H4 (cell line): ENCODE results near the gene SPSB3. TPM values are rescaled to one million over a fixed set of nuclear protein-coding genes. Genes with fewer than 3 reads are reported as not detected.

ENCODE experiments used
- DNase-seq: peaks from one replicate; pipeline ENCODE4 v3.0.0-alpha.2; 2015; ENCODE audit warnings: low spot score
- total RNA-seq: library from RNA; depleted of rRNA; stranded (reverse); fragments of >200 nt; shearing (Covaris generic); gene quantifications from 2 replicates; pipeline ENCODE4 v1.2.3, GENCODE V29; 2014

The SPSB3 gene
- total RNA-seq, 1 experiment from 2014 or later = 20.1 TPM

DNA sequence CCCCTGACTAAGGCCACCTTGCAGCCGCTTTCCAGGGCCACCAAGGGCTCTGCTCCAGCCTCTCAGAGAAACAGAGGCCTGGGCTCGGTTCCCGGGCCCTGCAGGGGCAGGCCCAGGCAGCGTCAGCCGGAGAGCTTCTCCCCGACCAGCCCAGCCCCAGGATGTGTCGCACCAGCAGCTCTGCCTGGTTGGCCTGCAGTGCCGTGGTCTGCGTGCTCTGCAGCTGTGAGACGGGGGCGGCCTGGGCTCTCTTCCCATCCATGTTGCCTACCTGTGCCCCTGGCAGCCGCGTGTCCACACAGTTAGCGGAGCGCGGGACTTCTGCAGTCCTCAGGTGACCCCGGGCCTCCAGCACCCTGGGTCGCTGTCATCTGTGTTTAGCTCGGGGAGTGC, 6.3 kb upstream of the SPSB3 start:
- no peak for DNase-seq

- DNase-seq = no peak
These were observed 5.8 kb upstream of the SPSB3 start for GRCh38 chr16:1788095-1788707.

DNA sequence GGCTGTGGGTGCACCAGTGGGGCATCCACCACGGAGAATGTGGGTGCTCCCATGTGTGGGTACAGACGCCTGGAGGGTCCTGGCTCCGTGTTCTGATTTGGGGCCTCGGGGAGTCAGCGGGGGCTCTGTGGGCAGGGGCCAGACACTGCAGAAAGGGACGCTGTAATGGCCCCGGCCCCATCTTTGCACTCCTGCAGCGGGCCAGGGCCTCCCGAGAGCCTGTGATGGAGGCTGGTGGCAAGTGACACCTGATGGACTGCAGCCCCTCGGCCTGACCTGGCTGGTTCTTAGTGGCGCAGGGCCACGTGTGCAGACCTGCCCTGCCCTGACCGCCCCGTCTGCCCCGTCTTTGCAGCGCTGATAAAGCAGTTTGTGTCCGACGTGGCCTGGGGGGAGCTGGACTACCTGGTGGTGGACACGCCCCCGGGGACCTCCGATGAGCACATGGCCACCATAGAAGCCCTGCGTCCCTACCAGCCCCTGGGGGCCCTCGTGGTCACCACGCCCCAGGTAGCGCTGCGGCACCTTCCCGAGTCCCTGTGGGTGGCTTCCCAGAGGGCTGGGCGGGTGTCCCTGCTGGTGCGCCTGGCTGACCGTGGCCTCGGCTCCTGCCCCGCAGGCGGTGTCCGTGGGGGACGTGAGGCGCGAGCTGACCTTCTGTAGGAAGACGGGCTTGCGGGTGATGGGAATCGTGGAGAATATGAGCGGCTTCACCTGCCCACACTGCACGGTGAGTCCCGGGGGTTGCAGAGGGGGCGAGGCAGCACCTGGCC, 5.1 kb upstream of the SPSB3 start:
- DNase-seq = no peak

DNA sequence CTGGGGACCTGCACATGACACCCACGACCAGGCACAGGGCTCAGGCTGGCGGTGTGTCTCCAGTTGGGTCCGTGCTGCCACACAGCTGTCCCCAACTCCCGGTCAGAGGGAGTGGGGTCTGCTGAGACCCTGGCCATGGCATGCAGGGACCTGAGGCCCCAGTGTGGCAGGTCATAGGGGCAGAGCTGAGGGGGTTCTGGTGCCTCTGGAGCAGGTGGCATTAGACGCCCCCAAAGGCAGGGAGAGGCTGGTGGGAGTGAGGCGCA, 4.6 kb upstream of the SPSB3 start:
- no peak for DNase-seq

GRCh38 chr16:1786242-1787055, 4.1 kb upstream of the SPSB3 start:
- DNase-seq = no peak

DNA sequence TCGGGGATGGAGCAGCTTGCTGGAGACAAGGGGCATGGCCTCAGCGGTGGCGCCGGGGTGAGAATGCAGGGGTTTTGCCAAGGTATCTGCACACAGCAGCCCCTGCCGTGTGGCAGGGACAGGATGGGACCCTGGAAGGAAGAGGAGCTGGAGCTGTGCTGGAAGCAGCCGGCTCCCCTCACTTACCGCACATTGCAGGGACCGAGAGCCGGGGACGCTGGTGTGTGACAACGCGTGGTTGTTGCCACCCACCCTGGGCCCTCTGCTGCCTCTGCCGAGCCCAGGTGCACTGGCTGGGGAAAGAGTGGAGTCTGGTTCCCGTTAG, 3.4 kb upstream of the SPSB3 start:
- DNase-seq = no peak

DNA sequence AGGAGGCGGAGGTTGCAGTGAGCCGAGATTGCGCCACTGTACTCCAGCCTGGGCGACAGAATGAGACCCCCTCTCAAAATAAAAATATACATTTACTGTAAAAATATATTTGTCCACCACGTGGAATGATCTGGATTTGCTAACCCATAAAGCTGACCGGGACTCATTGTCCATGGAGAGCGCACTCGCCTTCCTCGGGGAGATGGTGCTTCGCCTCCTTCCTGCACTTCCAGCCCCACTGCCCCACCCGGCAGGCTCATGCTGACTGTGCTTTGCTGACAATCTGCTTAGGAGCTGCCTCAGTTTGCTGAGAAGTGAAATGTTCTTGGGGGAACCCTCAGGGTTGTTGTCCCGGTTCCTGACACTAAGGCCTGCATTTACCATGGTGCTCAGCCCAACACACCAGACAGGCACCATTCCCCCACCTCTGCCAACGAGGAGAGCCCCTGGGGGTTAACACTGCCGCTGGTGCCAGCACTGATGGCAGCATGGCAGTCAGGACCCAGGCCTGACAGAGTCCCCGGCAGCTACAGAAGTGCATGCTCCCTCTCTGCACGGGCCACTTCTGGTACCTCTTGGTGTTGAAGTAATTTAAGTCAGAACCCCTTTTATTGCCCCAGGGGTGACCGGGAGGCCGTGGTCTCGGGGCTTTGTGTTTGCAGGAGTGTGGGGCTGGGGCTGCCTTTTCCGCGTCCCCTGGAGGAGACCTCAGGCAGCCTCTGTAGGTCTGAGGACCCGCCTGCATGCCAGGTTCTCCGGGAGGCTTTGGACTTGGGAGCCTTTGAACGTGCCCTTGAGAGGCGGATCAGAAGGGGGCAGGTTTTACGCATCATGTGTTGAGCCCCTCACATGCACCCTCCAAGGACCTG, 2.8 kb upstream of the SPSB3 start:
- DNase-seq = no peak

GRCh38 chr16:1781758-1782407, 488 bp downstream of the SPSB3 start:
- DNase-seq = no peak

DNA sequence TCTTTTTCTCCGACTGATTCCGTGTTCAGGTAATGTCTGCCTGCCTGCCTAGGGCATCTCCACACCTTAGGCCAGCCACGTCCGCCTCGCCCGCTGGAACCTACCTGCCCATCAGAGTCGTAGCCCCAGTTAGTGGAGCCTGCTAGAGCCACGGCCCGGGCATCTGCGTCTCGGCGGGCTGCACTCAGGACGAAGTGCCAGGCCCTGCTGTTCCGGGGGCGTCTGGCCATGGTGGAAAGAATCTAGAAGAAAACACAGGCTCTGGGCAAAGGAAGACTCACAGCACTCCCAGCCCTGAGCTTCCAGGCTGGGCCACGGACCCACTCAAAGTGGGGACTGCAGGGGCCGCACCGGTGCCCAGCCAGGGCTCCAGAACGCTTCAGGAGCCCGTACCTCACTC, 1.1 kb downstream of the SPSB3 start:
- DNase-seq = no peak

DNA sequence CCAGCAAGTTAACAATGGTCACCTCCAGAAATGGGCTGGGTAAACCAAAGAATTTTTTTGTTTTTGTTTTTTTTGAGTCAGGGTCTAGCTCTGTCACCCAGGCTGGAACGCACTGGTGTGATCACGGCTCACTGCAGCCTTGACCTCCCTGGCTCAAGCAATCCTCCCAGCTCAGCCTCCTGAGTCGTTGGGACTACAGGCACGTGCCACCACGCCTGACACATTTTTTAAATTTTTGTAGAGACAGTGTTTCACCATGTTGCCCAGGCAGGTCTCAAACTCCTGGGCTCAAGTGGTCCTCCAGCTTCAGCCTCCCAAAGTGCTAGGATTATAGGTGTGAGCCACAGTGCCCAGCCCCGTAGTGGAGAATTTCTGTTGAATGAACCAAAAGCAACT, 1.7 kb downstream of the SPSB3 start:
- DNase-seq = no peak

DNA sequence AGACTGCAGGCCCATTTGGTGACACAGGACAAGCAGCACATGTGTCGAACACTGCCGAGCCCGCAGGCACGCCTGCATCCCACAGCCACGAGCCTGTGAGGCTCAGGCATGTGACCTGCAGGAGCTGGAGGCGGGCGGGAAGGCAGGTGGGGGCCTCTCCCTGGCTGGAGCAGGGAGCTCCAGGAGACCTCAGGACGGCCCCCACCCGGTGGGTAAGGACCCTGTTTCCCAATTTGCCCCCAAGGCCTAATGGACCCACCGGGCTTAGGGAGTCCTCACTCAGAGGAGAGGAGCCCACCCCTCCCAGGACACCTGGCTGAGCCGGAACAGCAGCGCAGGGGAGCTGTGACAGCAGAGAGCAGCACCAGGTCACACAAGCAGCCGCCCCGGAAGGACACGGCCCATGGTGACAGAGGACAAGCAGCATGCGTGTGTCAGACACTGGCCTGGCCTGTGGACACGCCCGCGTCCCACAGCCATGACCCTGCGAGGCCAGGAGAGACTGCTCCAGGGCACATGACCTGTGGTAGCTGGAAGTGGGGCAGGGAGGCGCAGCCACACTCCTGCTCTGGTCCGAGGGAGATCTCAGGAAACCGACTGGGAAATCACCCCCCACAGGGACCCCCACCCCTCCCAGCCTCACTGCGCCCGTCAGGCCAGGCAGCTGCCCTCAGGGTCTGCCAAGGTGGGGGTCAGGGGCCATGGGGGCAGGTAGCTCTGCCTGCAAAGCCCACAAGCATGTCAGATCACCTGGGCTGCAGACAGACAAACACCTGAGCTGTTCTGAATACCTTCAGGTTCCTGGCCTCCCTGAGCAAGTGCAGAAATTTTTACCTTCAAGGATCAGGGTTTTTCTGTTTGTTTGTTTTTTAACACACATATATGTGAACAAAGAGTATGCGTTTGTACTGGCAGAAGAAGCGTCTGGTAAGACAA, 2.4 kb downstream of the SPSB3 start:
- DNase-seq = no peak

- DNase-seq = no peak
These were observed 3.1 kb downstream of the SPSB3 start for GRCh38 chr16:1779234-1779701.

GRCh38 chr16:1778200-1779179, 3.9 kb downstream of the SPSB3 start:
- no peak for DNase-seq

DNA sequence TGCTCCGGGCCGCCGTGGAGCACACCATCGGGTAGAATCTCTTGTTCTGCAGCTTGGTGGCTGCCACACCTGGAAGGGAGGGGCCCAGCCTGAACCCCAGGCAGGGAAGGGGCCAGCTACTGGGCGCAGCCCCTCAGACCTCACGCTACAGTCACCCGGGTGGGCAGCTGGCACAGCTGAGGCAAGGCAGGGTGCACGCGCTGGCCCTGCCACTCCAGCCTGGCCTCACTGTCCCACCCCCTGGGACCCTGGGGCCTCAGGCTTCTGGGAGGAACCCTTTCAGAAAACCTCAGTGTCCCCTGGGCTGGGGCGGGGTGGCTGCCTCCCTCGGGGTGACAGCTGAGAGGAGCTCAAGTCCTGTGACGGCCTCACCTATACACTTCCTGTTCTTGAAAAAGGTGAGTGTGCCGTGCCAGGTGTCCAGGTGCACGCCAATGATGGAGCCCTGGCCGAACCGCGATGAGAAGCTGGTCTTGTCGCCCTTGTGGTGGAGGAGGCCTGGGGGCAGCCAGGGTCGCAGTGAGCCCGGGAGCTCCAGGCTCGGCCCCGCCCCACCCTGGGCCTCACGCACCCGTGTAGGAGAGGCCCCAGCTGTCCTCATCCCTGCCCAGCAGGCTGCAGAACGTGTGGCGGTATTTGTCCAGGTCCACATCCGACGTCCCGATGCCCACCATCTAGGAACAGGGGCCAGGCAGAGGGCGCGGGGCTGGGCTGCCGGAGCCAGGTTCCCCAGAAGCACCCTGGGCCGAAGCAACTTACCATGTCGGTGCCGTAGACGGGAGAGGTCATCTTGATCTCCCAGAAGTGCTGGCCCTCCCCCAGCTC, 4.8 kb downstream of the SPSB3 start:
- DNase-seq = no peak

DNA sequence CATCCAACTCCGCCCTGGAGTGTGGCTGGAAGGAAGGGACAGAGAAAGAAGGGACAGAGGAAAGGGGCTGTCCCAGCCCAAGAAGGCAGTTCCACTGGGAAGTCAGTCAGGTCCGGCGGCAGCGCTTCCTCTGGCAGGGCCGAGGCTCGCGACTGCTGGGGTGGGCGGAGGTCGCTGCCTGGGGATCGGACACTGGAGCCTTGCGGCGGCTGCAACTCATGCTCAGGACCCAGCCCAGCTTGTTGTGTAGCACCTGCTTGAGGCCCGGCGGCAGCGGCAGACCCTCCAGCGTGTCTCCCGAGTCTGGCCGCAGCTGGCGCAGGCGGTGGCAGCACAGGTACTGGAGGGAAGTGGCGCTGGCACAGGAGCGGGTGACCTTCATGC, 5.4 kb downstream of the SPSB3 start:
- DNase-seq = no peak

DNA sequence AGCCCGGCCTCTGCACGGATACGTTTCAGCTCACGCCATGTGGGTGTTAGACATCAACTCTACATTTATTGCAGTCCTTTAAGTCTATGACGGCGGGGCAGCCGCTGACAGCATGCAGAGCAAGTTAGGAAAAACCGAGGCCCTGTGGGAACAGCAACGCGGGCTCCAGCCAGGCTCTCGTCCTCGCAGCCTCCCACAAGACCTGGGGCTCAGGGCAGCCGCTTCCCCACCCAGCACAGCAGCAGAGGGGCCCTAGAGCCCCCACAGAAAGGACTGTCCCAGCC, 5.8 kb downstream of the SPSB3 start:
- DNase-seq = no peak

DNA sequence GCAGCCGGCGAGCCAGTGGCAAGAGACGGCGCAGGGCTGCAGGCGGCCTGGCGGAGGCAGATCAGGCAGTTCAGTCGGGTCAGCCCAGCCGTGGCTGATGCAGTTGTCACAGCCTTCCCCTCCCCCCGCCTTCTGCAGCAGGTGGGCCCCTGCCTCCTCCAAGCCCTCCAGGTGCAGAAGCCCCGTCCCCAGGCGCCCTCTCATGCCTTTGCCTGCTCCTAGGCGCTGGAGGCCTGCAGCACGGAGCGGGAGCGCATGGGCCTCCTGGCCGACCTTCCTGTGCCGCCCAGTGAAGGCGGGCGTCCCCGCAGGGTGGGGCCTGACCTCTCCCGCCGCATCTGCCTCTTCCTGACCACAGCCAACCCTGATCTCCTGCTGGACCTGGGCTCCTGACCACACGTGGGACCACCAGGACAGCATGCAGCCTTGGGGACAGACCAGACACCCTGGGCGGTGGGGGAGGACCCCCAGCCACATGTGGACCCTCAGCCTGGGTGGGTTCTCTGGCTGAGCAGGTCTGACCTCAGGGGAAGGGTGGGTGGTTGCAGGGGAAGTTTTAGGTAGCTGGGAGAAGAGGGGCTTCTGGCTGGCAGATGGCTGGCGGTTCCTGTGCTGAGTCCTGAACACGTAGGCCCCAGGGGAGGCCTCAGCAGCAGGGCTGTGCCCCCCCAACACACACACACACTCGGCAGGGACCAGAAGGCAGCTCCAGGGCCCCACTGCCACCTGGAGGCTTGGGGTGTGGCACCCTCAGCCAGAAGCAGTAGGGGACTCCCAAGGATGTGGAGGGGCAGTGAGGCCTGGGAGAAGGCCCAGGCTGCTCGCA, 6.3 kb downstream of the SPSB3 start:
- DNase-seq = no peak
